ENCODE measurements around the gene SLC22A13. TPM values are rescaled to one million over a fixed set of nuclear protein-coding genes. Genes with fewer than 3 reads are reported as not detected.

Gene SLC22A13
- total RNA-seq (under 1 TPM in 1 of 2 donors, not detected in 1; 0.64 TPM), polyA plus RNA-seq (under 1 TPM; 0.08 to 0.20 TPM)
- long read RNA-seq, donor 1, result 0 reads
- long read RNA-seq, donor 2, result 0 reads
- long read RNA-seq, donor 3, result 0 reads
- long read RNA-seq, donor 4, result 0 reads
- long read RNA-seq, donor 5, result 0 reads

- H3K27ac ChIP-seq (ENCODE audit: low read depth in 1 of 2, low read length in 1 of 2), result no peak within 1 kb of the TSS
- TF ChIP-seq CTCF (IDR thresholded peaks at IDR 0.05; ENCODE audit: control extremely low read depth, extremely low read depth), result no peak
- WGBS, 2 donors, result 96 to 97% methylated on average over 9 of the region's 9 CpGs
- H3K27me3 ChIP-seq (ENCODE audit: control insufficient read depth in 3 of 3, insufficient read depth in 3 of 3, low read length in 2 of 3), result no peaks in the 10 kb centered on the region
- no peak for DNase-seq
- H3K9ac ChIP-seq (ENCODE audit: insufficient read depth in 1 of 2, low read length in 2 of 2), result peak within 1 kb of the TSS in 1 of 2 donors; percentile 6
- ATAC-seq (ENCODE audit: insufficient read depth, low FRiP score), result no peak
- no peak within 1 kb of the TSS for H3K4me3 ChIP-seq
- H3K4me1 ChIP-seq (ENCODE audit: control insufficient read depth in 5 of 5, insufficient read depth in 5 of 5, low read length in 5 of 5), result peaks cover 0 to 6% (median 0%) of the 10 kb centered on the region in 5 donors
- H3K36me3 ChIP-seq (ENCODE audit: control insufficient read depth in 4 of 4, insufficient read depth in 4 of 4, low read length in 4 of 4), result no peaks in the 10 kb centered on the region
- H3K9me3 ChIP-seq (ENCODE audit: control insufficient read depth in 4 of 4, insufficient read depth in 3 of 4, low read length in 3 of 4), result no peaks in the 10 kb centered on the region
These were observed at the start of gene SLC22A13 for GRCh38 chr3:38265604-38266307. Gene SLC22A13 (plus strand): TSS chr3:38265812. CDS start chr3:38265861, 49 bp downstream.

GRCh38 chr3:38219609-38220197 lies 45.9 kb upstream of the SLC22A13 start:
- Histone ChIP-seq H3K9me3 (ENCODE audit: control insufficient read depth in 4 of 4, insufficient read depth in 3 of 4, low read length in 3 of 4) (no peaks in the 10 kb centered on the region), H3K36me3 (ENCODE audit: control insufficient read depth in 4 of 4, insufficient read depth in 4 of 4, low read length in 4 of 4) (peaks cover 3 to 17% (median 5%) of the 10 kb centered on the region in 4 donors), H3K9ac (ENCODE audit: insufficient read depth in 1 of 2, low read length in 2 of 2) (no peak overlapping the region), H3K4me1 (ENCODE audit: control insufficient read depth in 5 of 5, insufficient read depth in 5 of 5, low read length in 5 of 5) (no peaks in the 10 kb centered on the region), H3K27me3 (ENCODE audit: control insufficient read depth in 3 of 3, insufficient read depth in 3 of 3, low read length in 2 of 3) (no peaks in the 10 kb centered on the region), H3K4me3 (no peak overlapping the region), H3K27ac (ENCODE audit: low read depth in 1 of 2, low read length in 1 of 2) (no peak overlapping the region)
- WGBS, 2 donors, result 92 to 96% methylated on average over 3 of the region's 3 CpGs
- no peak for DNase-seq
- ATAC-seq (ENCODE audit: insufficient read depth, low FRiP score), result no peak
- TF ChIP-seq CTCF (IDR thresholded peaks at IDR 0.05; ENCODE audit: control extremely low read depth, extremely low read depth), result no peak

GRCh38 chr3:38221005-38221404 lies 44.6 kb upstream of the SLC22A13 start:
- no peaks in the 10 kb centered on the region for H3K27me3 ChIP-seq (ENCODE audit: control insufficient read depth in 3 of 3, insufficient read depth in 3 of 3, low read length in 2 of 3)
- ATAC-seq (ENCODE audit: insufficient read depth, low FRiP score) (no peak), DNase-seq (no peak)
- no peaks in the 10 kb centered on the region for H3K9me3 ChIP-seq (ENCODE audit: control insufficient read depth in 4 of 4, insufficient read depth in 3 of 4, low read length in 3 of 4)
- 96 to 100% methylated on average over 1 of the region's 1 CpG for WGBS, 2 donors
- TF ChIP-seq CTCF (IDR thresholded peaks at IDR 0.05; ENCODE audit: control extremely low read depth, extremely low read depth), result no peak
- peaks cover 3 to 17% (median 8%) of the 10 kb centered on the region in 4 donors for H3K36me3 ChIP-seq (ENCODE audit: control insufficient read depth in 4 of 4, insufficient read depth in 4 of 4, low read length in 4 of 4)
- H3K27ac ChIP-seq (ENCODE audit: low read depth in 1 of 2, low read length in 1 of 2), result no peak overlapping the region
- peaks cover 0 to 5% (median 0%) of the 10 kb centered on the region in 5 donors for H3K4me1 ChIP-seq (ENCODE audit: control insufficient read depth in 5 of 5, insufficient read depth in 5 of 5, low read length in 5 of 5)
- no peak overlapping the region for H3K4me3 ChIP-seq
- H3K9ac ChIP-seq (ENCODE audit: insufficient read depth in 1 of 2, low read length in 2 of 2), result no peak overlapping the region
